Panc1 (cell line): Measurements from ENCODE around the gene SHLD1. TPM values are rescaled to one million over a fixed set of nuclear protein-coding genes. Genes with fewer than 3 reads are reported as not detected.
"Not testable (repeated sequence)": the region's sequence is repeated elsewhere in the genome, so short reads cannot be mapped to it uniquely, and the experiment has no call there.

Experiments
- ATAC-seq: fragments of 200-7000 bp; cut with Tn5 transposase; 2 replicates; pipeline ENCODE4 v1.9.1; 2020; ENCODE audit warnings: mild to moderate bottlenecking, moderate library complexity
- BruUV-seq: library from RNA; stranded (reverse); fragments of 400-500 nt; replicated peaks from 2 replicates; lab custom pipeline; 2021; lab: Mats Ljungman, UMichigan
- CTCF ChIA-PET: fragments of 300-600 bp; sonication (Branson Sonifier 250); formaldehyde crosslinking; loops from one replicate; lab custom pipeline; 2022; ENCODE audit warnings: antibody characterized with exemption; lab: Charles Lee
- POLR2A ChIA-PET: fragments of 300-600 bp; sonication (Branson Sonifier 250); formaldehyde crosslinking; loops from one replicate; lab custom pipeline; 2022; ENCODE audit warnings: antibody characterized with exemption; lab: Charles Lee
- DNase-seq: peaks from one replicate; pipeline ENCODE4 v3.0.0-alpha.2; 2010; ENCODE audit warnings: low read depth, low spot score
- H3K27ac ChIP-seq: 2 replicates; pipeline ENCODE4 v1.5.1; 2011; ENCODE audit warnings: mild to moderate bottlenecking, low read length, inconsistent platforms
- H3K27me3 ChIP-seq: fragments of 200-500 bp; sonication (Bioruptor generic); 2 replicates; pipeline ENCODE4 v1.6.0; 2014; ENCODE audit warnings: low read length, inconsistent platforms; ENCODE audit not compliant: control insufficient read depth, insufficient read depth
- H3K36me3 ChIP-seq: fragments of 200-500 bp; sonication (Bioruptor generic); 2 replicates; pipeline ENCODE4 v1.5.1; 2014; ENCODE audit warnings: inconsistent platforms, mild to moderate bottlenecking, low read length, moderate library complexity; ENCODE audit not compliant: control insufficient read depth, insufficient read depth
- H3K4me1 ChIP-seq: 2 replicates; pipeline ENCODE4 v1.5.1; 2011; ENCODE audit warnings: inconsistent platforms, mild to moderate bottlenecking, low read length, moderate library complexity; ENCODE audit not compliant: control insufficient read depth, insufficient read depth
- H3K4me3 ChIP-seq, 2 experiments: 2 replicates each; pipeline ENCODE4 v1.5.1; 2011 to 2012; ENCODE audit warnings: low read depth in 2 of 2, low read length in 2 of 2, mild to moderate bottlenecking in 2 of 2, inconsistent platforms in 1 of 2, moderate library complexity in 1 of 2
- H3K9me3 ChIP-seq: fragments of 200-500 bp; sonication (Bioruptor generic); 2 replicates; pipeline ENCODE4 v1.5.1; 2014; ENCODE audit warnings: low read depth, mild to moderate bottlenecking, inconsistent platforms, low read length, moderate library complexity; ENCODE audit not compliant: control insufficient read depth, insufficient read depth
- POLR2AphosphoS5 ChIP-seq: IDR thresholded peaks from 2 replicates; pipeline ENCODE4 v1.6.1; 2012; ENCODE audit warnings: mild to moderate bottlenecking, low read depth, low read length, moderate library complexity
- SIN3A ChIP-seq: IDR thresholded peaks from 2 replicates; pipeline ENCODE4 v1.6.1; 2012; ENCODE audit warnings: low read depth, mild to moderate bottlenecking, low read length, moderate library complexity, borderline replicate concordance; ENCODE audit not compliant: insufficient read depth
- TCF7L2 ChIP-seq: IDR thresholded peaks from 2 replicates; pipeline ENCODE4 v1.6.1; 2011; ENCODE audit warnings: mild to moderate bottlenecking, low read depth, low read length, inconsistent platforms
- in situ Hi-C: cut with HindIII; loops from 2 replicates; pipeline ENCODE4 v1.10.0; 2016; ENCODE audit warnings: low sequenced_read_pairs, low pct_unique_long_range_greater_than_20kb
- intact Hi-C: fragments of 100-400 bp; cut with micrococcal nuclease; formaldehyde crosslinking; loops from one replicate; pipeline ENCODE4 v1.10.0; 2022; ENCODE audit not compliant: unreplicated experiment
- total RNA-seq: library from RNA; stranded (reverse); gene quantifications from one replicate; pipeline ENCODE4 v1.2.1, GENCODE V29; 2021; ENCODE audit not compliant: unreplicated experiment
- TF ChIP-seq, protein P1 (sequence below), 2 experiments: IDR thresholded peaks; 2 replicates each; pipeline ENCODE4 v1.6.1; 2011 to 2012; ENCODE audit warnings: low read depth in 2 of 2, control low read depth in 1 of 2, low read length in 1 of 2, mild to moderate bottlenecking in 1 of 2, moderate library complexity in 1 of 2; ENCODE audit not compliant: insufficient read depth in 1 of 2
- TF ChIP-seq, protein P2 (sequence below): fragments of 450-650 bp; IDR thresholded peaks from 2 replicates; pipeline ENCODE4 v1.5.1; 2017; ENCODE audit warnings: mild to moderate bottlenecking

SHLD1 gene
- total RNA-seq, 1 experiment from 2014 or later, result 4.3 TPM

GRCh38 chr20:5748246-5748645 is 2.0 kb upstream of the SHLD1 start:
- Histone ChIP-seq H3K27me3 (no peaks in the 10 kb centered on the region), H3K4me3 (no peak overlapping the region), H3K27ac (no peak overlapping the region), H3K9me3 (no peaks in the 10 kb centered on the region), H3K36me3 (no peaks in the 10 kb centered on the region), H3K4me1 (no peaks in the 10 kb centered on the region)
- DNase-seq, result no peak
- intact Hi-C loops, result no loop called here
- CTCF ChIA-PET, result no interaction called here
- BruUV-seq, result no TSS peak
- TF ChIP-seq, protein P1, sequence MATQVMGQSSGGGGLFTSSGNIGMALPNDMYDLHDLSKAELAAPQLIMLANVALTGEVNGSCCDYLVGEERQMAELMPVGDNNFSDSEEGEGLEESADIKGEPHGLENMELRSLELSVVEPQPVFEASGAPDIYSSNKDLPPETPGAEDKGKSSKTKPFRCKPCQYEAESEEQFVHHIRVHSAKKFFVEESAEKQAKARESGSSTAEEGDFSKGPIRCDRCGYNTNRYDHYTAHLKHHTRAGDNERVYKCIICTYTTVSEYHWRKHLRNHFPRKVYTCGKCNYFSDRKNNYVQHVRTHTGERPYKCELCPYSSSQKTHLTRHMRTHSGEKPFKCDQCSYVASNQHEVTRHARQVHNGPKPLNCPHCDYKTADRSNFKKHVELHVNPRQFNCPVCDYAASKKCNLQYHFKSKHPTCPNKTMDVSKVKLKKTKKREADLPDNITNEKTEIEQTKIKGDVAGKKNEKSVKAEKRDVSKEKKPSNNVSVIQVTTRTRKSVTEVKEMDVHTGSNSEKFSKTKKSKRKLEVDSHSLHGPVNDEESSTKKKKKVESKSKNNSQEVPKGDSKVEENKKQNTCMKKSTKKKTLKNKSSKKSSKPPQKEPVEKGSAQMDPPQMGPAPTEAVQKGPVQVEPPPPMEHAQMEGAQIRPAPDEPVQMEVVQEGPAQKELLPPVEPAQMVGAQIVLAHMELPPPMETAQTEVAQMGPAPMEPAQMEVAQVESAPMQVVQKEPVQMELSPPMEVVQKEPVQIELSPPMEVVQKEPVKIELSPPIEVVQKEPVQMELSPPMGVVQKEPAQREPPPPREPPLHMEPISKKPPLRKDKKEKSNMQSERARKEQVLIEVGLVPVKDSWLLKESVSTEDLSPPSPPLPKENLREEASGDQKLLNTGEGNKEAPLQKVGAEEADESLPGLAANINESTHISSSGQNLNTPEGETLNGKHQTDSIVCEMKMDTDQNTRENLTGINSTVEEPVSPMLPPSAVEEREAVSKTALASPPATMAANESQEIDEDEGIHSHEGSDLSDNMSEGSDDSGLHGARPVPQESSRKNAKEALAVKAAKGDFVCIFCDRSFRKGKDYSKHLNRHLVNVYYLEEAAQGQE (IDR thresholded peaks at IDR 0.05; ENCODE audit: insufficient read depth in 1 of 2, low read depth in 2 of 2, low read length in 1 of 2), result no peak
- TF ChIP-seq SIN3A (no peak), TCF7L2 (no peak), POLR2AphosphoS5 (no peak)
- TF ChIP-seq, protein P2, sequence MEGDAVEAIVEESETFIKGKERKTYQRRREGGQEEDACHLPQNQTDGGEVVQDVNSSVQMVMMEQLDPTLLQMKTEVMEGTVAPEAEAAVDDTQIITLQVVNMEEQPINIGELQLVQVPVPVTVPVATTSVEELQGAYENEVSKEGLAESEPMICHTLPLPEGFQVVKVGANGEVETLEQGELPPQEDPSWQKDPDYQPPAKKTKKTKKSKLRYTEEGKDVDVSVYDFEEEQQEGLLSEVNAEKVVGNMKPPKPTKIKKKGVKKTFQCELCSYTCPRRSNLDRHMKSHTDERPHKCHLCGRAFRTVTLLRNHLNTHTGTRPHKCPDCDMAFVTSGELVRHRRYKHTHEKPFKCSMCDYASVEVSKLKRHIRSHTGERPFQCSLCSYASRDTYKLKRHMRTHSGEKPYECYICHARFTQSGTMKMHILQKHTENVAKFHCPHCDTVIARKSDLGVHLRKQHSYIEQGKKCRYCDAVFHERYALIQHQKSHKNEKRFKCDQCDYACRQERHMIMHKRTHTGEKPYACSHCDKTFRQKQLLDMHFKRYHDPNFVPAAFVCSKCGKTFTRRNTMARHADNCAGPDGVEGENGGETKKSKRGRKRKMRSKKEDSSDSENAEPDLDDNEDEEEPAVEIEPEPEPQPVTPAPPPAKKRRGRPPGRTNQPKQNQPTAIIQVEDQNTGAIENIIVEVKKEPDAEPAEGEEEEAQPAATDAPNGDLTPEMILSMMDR, result no peak
- POLR2A ChIA-PET, result no interaction called here
- no peak for ATAC-seq
- in situ Hi-C loops, result no loop called here

- H3K4me1 ChIP-seq, H3K4me3 ChIP-seq, H3K36me3 ChIP-seq, DNase-seq, ATAC-seq, POLR2A ChIA-PET, BruUV-seq, intact Hi-C loops, H3K27me3 ChIP-seq, in situ Hi-C loops, CTCF ChIA-PET, H3K9me3 ChIP-seq: not testable (repeated sequence)
- H3K27ac ChIP-seq, result peak overlapping the region; percentile 77
Measured at GRCh38 chr20:5749512-5749951, 669 bp upstream of the SHLD1 start.

DNA sequence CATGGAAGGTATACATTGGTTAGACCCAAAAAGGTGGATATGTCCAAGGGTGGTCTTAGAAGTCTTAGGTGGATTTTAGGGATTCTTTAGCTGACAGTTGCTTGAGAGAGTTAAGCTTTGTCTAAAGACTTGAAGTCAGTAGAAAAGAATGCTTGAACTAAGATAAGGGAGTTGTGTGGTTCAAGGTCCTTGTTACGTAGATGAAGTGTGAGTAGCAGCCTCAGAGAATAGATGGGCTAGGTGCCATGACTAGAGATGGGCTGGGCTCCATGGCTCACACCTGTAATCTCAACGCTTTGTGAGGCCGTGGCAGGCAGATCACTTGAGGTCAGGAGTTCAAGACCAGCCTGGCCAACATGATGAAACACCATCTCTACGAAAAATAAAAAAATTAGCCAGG is 1.7 kb downstream of the SHLD1 start:
- in situ Hi-C loops, result no loop called here

More for the DNA sequence above, 1.7 kb downstream of the SHLD1 start:
- no peak overlapping the region for H3K4me3 ChIP-seq
- H3K4me1 ChIP-seq, result no peaks in the 10 kb centered on the region
- H3K27me3 ChIP-seq, result no peaks in the 10 kb centered on the region
- intact Hi-C loops, result no loop called here
- no peaks in the 10 kb centered on the region for H3K9me3 ChIP-seq
- ATAC-seq (no peak), DNase-seq (no peak)
- no peaks in the 10 kb centered on the region for H3K36me3 ChIP-seq
- BruUV-seq, result no TSS peak
- TF ChIP-seq, protein P1 (IDR thresholded peaks at IDR 0.05; ENCODE audit: insufficient read depth in 1 of 2, low read depth in 2 of 2, low read length in 1 of 2), result no peak
- TF ChIP-seq, protein P2, result no peak
- TF ChIP-seq TCF7L2, result no peak
- no peak for TF ChIP-seq SIN3A
- ChIA-PET POLR2A (interaction anchor here (0.6 kb wide), 2 partner anchors 12 to 127 kb away, joined by 3 to 5 read pairs; no protein-coding TSS in a partner anchor), CTCF (interaction anchor here (0.5 kb wide), 1 partner anchor 21 kb away, joined by 4 read pairs; no protein-coding TSS in a partner anchor)
- no peak overlapping the region for H3K27ac ChIP-seq
